ENCODE results near the gene EMC7. TPM values are rescaled to one million over a fixed set of nuclear protein-coding genes. Genes with fewer than 3 reads are reported as not detected.

The EMC7 gene
- total RNA-seq, 1 donor from 2014 or later, result 35.4 TPM

DNA sequence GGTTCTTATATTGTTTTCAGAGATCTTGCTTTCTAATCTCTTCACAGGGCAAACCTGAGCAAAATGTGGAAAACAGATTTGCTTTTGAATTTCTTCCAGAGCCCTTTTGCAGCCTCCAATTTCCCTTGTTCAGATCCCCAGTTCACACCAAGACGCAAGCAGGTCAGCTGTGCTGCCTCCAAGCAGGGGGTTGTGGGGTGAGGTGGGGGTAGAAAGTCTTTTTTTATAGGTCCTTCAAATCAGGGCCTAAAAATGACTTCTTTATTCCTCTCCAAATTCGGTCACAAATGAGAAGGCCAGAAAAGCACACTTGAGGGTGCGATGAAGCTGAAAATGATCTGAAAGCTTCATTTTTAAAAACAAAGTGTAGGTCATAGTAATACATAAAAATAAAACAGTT lies 36.4 kb downstream of the EMC7 start:
- Mint-ChIP-seq H3K9me3 (no peaks in the 10 kb centered on the region), H3K27me3 (ENCODE audit: low read depth) (peaks cover 4% of the 10 kb centered on the region), H3K4me1 (no peaks in the 10 kb centered on the region), H3K4me3 (no peak overlapping the region), H3K36me3 (no peaks in the 10 kb centered on the region), H3K27ac (no peak overlapping the region)
- DNase-seq (ENCODE audit: low spot score in 2 of 2, unreplicated experiment in 2 of 2), result no peak
- TF ChIP-seq, protein P1, sequence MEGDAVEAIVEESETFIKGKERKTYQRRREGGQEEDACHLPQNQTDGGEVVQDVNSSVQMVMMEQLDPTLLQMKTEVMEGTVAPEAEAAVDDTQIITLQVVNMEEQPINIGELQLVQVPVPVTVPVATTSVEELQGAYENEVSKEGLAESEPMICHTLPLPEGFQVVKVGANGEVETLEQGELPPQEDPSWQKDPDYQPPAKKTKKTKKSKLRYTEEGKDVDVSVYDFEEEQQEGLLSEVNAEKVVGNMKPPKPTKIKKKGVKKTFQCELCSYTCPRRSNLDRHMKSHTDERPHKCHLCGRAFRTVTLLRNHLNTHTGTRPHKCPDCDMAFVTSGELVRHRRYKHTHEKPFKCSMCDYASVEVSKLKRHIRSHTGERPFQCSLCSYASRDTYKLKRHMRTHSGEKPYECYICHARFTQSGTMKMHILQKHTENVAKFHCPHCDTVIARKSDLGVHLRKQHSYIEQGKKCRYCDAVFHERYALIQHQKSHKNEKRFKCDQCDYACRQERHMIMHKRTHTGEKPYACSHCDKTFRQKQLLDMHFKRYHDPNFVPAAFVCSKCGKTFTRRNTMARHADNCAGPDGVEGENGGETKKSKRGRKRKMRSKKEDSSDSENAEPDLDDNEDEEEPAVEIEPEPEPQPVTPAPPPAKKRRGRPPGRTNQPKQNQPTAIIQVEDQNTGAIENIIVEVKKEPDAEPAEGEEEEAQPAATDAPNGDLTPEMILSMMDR (IDR thresholded peaks at IDR 0.05; ENCODE audit: unreplicated experiment), result no peak

DNA sequence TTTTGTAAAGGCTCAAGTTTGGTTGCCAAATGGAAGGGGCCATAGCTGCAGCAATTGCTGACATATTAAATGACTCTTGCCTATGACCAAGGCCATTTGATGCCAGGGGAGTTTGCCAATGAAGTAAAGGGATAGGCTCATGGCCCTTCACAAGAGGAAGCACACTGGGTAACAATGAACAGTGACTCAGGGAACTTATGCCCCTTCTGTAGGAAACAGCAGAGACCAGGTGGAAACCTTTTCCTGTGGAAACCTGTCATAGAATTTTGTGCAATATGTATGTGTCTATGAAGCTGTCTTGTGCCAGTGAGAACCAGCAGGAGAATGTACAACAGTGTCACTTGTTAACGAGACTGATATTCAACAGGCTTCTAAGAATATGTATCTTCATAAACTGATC lies 37.2 kb downstream of the EMC7 start:
- H3K4me3 Mint-ChIP-seq, result no peak overlapping the region
- no peaks in the 10 kb centered on the region for H3K4me1 Mint-ChIP-seq
- H3K9me3 Mint-ChIP-seq, result no peaks in the 10 kb centered on the region
- DNase-seq (ENCODE audit: low spot score in 2 of 2, unreplicated experiment in 2 of 2), result no peak
- TF ChIP-seq, protein P1 (IDR thresholded peaks at IDR 0.05; ENCODE audit: unreplicated experiment), result no peak
- peaks cover 2% of the 10 kb centered on the region for H3K27me3 Mint-ChIP-seq (ENCODE audit: low read depth)
- H3K36me3 Mint-ChIP-seq, result no peaks in the 10 kb centered on the region
- no peak overlapping the region for H3K27ac Mint-ChIP-seq

DNA sequence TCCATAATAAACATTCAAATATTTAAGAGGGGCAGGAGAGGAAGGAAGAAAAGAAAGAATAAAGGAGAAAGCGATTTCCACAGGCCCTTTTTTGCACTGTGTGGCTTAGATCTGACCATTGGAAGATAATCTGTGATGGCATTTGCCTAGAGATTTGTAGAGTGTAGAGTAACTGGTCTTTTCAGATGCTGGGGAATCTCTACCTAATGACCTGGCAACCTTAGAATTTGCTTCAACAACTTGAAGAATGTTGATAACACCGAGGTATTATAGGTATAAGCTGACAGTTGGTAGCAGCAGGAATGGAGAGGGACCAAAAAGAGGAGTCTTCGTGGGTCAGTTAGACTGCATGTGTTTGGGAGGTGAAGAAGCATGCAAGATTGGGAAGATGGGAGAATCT lies 41.7 kb downstream of the EMC7 start:
- H3K4me1 Mint-ChIP-seq, result peaks cover 8% of the 10 kb centered on the region
- peaks cover 2% of the 10 kb centered on the region for H3K27me3 Mint-ChIP-seq (ENCODE audit: low read depth)
- H3K4me3 Mint-ChIP-seq, result no peak overlapping the region
- no peaks in the 10 kb centered on the region for H3K36me3 Mint-ChIP-seq
- TF ChIP-seq, protein P1 (IDR thresholded peaks at IDR 0.05; ENCODE audit: unreplicated experiment), result no peak
- H3K9me3 Mint-ChIP-seq, result no peaks in the 10 kb centered on the region
- DNase-seq (ENCODE audit: low spot score in 2 of 2, unreplicated experiment in 2 of 2), result no peak
- no peak overlapping the region for H3K27ac Mint-ChIP-seq

DNA sequence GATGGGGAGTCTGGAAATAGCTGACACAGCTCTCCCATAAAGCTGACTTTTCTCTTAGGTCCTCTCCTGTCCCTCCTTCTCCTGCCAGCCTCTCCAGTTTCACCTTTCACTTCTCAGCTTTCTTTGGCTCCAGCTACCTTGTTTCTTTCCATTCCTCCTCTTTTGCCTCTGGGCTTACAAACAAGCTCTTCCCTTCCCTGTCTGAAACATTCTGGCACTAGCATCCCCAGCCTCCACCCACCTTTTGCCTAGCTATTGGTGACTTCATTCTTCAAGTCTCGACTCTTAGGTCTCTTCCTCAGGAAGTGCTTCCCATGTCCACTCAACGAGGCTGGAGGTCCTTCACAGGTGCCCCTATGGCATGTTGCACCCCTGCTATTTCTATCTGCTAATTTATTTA lies 42.2 kb downstream of the EMC7 start:
- no peaks in the 10 kb centered on the region for H3K36me3 Mint-ChIP-seq

DNA sequence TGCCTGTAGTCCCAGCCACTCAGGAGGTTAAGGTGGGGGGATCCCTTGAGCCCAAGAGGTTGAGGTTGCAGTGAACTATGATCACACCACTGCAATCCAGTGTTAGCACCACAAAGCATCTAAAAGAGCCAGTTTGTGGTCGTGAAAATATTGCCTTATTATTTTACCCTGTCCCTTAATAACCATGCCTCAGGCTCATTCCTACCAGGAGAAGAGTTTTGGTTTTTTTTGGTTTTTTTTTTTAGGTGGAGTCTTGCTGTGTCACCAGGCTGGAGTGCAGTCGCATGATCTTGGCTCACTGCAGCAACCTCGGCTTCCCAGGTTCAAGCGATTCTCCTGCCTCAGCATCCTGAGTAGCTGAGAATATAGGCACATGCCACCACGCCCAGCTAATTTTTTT lies 44.8 kb downstream of the EMC7 start:
- no peak for DNase-seq (ENCODE audit: low spot score in 2 of 2, unreplicated experiment in 2 of 2)
- TF ChIP-seq, protein P1 (IDR thresholded peaks at IDR 0.05; ENCODE audit: unreplicated experiment), result no peak
- peaks cover 21% of the 10 kb centered on the region for H3K9me3 Mint-ChIP-seq
- H3K27ac Mint-ChIP-seq, result no peak overlapping the region
- H3K27me3 Mint-ChIP-seq (ENCODE audit: low read depth), result peaks cover 2% of the 10 kb centered on the region
- no peaks in the 10 kb centered on the region for H3K36me3 Mint-ChIP-seq
- H3K4me1 Mint-ChIP-seq, result peaks cover 8% of the 10 kb centered on the region
- H3K4me3 Mint-ChIP-seq, result no peak overlapping the region

More for the DNA sequence above, 42.2 kb downstream of the EMC7 start:
- Mint-ChIP-seq H3K27me3 (ENCODE audit: low read depth) (peaks cover 2% of the 10 kb centered on the region), H3K9me3 (no peaks in the 10 kb centered on the region), H3K27ac (no peak overlapping the region), H3K4me3 (no peak overlapping the region), H3K4me1 (peaks cover 8% of the 10 kb centered on the region)
- TF ChIP-seq, protein P1 (IDR thresholded peaks at IDR 0.05; ENCODE audit: unreplicated experiment), result no peak
- no peak for DNase-seq (ENCODE audit: low spot score in 2 of 2, unreplicated experiment in 2 of 2)

All from mesothelial cell of epicardium (in vitro differentiated cells).